GM18520 (cell line): ENCODE data around the gene CEACAM7.

ENCODE experiments used
- ATAC-seq: cut with Tn5 transposase; IDR thresholded peaks from one replicate; pipeline ENCODE4 v1.9.1; 2021; ENCODE audit not compliant: unreplicated experiment

The CEACAM7 gene

DNA sequence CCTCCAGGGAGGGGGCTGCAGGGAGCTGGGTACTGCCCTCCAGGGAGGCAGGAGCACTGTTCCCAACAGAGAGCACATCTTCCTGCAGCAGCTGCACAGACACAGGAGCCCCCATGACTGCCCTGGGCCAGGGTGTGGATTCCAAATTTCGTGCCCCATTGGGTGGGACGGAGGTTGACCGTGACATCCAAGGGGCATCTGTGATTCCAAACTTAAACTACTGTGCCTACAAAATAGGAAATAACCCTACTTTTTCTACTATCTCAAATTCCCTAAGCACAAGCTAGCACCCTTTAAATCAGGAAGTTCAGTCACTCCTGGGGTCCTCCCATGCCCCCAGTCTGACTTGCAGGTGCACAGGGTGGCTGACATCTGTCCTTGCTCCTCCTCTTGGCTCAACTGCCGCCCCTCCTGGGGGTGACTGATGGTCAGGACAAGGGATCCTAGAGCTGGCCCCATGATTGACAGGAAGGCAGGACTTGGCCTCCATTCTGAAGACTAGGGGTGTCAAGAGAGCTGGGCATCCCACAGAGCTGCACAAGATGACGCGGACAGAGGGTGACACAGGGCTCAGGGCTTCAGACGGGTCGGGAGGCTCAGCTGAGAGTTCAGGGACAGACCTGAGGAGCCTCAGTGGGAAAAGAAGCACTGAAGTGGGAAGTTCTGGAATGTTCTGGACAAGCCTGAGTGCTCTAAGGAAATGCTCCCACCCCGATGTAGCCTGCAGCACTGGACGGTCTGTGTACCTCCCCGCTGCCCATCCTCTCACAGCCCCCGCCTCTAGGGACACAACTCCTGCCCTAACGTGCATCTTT is 12.5 kb upstream of the CEACAM7 start:
- no peak for ATAC-seq

DNA sequence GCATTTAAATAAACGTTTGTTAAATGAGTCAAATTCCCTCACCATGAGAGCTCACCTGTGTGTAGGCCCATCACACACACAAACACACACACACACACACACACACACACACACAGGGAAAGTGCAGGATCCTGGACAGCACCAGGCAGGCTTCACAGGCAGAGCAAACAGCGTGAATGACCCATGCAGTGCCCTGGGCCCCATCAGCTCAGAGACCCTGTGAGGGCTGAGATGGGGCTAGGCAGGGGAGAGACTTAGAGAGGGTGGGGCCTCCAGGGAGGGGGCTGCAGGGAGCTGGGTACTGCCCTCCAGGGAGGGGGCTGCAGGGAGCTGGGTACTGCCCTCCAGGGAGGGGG is 11.9 kb upstream of the CEACAM7 start:
- no peak for ATAC-seq

DNA sequence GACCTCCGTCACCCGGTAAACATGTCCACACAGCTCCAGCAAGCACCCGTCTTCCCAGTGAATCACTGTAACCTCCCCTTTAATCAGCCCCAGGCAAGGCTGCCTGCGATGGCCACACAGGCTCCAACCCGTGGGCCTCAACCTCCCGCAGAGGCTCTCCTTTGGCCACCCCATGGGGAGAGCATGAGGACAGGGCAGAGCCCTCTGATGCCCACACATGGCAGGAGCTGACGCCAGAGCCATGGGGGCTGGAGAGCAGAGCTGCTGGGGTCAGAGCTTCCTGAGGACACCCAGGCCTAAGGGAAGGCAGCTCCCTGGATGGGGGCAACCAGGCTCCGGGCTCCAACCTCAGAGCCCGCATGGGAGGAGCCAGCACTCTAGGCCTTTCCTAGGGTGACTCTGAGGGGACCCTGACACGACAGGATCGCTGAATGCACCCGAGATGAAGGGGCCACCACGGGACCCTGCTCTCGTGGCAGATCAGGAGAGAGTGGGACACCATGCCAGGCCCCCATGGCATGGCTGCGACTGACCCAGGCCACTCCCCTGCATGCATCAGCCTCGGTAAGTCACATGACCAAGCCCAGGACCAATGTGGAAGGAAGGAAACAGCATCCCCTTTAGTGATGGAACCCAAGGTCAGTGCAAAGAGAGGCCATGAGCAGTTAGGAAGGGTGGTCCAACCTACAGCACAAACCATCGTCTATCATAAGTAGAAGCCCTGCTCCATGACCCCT is 11.3 kb upstream of the CEACAM7 start:
- ATAC-seq, result no peak

DNA sequence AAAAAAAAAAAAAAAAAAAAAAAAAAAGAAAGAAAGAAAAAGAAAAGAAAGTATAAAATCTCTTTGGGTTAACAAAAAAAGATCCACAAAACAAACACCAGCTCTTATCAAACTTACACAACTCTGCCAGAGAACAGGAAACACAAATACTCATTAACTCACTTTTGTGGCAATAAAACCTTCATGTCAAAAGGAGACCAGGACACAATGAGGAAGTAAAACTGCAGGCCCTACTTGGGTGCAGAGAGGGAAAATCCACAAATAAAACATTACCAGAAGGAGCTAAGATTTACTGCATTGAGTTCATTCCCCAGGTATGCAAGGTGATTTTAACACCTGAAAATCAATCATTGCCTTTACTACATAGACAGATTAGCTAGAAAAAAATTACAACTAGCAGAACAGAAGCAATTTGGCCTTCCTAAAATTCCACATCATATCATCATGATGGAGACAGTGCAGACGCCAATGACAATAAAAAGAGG is 10.7 kb upstream of the CEACAM7 start:
- no peak for ATAC-seq

DNA sequence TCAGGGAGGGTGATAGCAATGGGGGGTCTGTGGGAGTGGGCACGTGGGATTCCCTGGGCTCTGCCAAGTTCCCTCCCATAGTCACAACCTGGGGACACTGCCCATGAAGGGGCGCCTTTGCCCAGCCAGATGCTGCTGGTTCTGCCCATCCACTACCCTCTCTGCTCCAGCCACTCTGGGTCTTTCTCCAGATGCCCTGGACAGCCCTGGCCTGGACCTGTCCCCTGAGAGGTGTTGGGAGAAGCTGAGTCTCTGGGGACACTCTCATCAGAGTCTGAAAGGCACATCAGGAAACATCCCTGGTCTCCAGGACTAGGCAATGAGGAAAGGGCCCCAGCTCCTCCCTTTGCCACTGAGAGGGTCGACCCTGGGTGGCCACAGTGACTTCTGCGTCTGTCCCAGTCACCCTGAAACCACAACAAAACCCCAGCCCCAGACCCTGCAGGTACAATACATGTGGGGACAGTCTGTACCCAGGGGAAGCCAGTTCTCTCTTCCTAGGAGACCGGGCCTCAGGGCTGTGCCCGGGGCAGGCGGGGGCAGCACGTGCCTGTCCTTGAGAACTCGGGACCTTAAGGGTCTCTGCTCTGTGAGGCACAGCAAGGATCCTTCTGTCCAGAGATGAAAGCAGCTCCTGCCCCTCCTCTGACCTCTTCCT is 9.3 kb upstream of the CEACAM7 start:
- no peak for ATAC-seq

DNA sequence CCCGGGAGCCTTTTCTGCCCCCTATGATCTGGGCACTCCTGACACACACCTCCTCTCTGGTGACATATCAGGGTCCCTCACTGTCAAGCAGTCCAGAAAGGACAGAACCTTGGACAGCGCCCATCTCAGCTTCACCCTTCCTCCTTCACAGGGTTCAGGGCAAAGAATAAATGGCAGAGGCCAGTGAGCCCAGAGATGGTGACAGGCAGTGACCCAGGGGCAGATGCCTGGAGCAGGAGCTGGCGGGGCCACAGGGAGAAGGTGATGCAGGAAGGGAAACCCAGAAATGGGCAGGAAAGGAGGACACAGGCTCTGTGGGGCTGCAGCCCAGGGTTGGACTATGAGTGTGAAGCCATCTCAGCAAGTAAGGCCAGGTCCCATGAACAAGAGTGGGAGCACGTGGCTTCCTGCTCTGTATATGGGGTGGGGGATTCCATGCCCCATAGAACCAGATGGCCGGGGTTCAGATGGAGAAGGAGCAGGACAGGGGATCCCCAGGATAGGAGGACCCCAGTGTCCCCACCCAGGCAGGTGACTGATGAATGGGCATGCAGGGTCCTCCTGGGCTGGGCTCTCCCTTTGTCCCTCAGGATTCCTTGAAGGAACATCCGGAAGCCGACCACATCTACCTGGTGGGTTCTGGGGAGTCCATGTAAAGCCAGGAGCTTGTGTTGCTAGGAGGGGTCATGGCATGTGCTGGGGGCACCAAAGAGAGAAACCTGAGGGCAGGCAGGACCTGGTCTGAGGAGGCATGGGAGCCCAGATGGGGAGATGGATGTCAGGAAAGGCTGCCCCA is 8.5 kb upstream of the CEACAM7 start:
- no peak for ATAC-seq

DNA sequence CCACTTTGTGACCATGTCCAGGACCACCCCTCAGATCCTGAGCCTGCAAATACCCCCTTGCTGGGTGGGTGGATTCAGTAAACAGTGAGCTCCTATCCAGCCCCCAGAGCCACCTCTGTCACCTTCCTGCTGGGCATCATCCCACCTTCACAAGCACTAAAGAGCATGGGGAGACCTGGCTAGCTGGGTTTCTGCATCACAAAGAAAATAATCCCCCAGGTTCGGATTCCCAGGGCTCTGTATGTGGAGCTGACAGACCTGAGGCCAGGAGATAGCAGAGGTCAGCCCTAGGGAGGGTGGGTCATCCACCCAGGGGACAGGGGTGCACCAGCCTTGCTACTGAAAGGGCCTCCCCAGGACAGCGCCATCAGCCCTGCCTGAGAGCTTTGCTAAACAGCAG is 7.7 kb upstream of the CEACAM7 start:
- ATAC-seq, result no peak

DNA sequence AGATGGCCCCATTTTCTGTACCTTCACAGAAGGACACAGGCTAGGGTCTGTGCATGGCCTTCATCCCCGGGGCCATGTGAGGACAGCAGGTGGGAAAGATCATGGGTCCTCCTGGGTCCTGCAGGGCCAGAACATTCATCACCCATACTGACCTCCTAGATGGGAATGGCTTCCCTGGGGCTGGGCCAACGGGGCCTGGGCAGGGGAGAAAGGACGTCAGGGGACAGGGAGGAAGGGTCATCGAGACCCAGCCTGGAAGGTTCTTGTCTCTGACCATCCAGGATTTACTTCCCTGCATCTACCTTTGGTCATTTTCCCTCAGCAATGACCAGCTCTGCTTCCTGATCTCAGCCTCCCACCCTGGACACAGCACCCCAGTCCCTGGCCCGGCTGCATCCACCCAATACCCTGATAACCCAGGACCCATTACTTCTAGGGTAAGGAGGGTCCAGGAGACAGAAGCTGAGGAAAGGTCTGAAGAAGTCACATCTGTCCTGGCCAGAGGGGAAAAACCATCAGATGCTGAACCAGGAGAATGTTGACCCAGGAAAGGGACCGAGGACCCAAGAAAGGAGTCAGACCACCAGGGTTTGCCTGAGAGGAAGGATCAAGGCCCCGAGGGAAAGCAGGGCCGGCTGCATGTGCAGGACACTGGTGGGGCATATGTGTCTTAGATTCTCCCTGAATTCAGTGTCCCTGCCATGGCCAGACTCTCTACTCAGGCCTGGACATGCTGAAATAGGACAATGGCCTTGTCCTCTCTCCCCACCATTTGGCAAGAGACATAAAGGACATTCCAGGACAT is 7.0 kb upstream of the CEACAM7 start:
- no peak for ATAC-seq

DNA sequence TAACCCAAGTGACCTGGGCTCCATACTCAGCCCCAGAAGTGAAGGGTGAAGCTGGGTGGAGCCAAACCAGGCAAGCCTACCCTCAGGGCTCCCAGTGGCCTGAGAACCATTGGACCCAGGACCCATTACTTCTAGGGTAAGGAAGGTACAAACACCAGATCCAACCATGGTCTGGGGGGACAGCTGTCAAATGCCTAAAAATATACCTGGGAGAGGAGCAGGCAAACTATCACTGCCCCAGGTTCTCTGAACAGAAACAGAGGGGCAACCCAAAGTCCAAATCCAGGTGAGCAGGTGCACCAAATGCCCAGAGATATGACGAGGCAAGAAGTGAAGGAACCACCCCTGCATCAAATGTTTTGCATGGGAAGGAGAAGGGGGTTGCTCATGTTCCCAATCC is 6.1 kb upstream of the CEACAM7 start:
- no peak for ATAC-seq

DNA sequence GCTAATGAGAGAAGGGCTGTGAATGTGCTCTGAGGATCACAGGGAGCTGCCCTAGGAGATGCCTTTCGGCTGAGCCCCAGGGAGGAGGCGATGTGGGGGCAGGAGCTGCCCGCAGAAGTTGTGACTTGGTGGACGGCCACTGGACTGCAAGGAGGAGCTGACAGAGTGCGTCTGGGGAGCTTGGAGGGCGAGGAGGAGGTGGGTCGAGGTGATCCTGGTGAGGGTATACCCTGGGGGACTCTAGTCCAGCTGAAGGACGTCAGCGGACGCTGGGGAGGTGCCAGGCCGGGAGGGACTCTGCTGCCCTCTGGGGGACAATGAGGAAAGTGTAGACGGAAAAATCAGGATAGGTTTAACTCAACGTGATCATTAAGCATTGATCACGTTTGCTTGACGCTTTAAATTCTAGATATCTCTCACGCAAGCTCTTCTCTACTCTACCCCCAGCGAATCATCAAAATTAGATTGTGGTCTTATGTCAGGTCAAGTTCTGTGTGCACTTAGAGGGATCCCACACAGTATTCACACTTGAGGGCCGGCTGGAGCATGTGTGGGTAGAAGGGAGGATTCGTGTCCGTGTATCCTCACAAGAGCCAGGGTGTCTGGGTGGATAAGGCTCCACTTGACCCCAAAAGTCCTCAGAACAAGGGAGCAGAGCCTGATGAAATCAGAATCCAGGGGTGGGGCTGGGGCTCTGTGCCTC is 3.3 kb upstream of the CEACAM7 start:
- no peak for ATAC-seq

DNA sequence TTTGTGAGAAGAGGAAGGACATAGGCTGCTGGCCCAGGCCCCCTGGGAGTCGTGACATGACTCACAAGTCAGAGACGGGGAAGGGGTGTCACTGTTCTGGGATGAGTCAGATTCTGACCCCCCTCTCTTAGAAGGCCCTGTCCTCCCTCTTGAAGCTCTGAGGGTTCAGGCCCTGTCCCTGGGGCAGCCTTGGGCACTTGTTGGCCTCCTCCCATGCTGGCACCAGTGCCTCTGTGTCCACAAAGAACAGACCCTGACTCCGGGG is 2.7 kb upstream of the CEACAM7 start:
- no peak for ATAC-seq

DNA sequence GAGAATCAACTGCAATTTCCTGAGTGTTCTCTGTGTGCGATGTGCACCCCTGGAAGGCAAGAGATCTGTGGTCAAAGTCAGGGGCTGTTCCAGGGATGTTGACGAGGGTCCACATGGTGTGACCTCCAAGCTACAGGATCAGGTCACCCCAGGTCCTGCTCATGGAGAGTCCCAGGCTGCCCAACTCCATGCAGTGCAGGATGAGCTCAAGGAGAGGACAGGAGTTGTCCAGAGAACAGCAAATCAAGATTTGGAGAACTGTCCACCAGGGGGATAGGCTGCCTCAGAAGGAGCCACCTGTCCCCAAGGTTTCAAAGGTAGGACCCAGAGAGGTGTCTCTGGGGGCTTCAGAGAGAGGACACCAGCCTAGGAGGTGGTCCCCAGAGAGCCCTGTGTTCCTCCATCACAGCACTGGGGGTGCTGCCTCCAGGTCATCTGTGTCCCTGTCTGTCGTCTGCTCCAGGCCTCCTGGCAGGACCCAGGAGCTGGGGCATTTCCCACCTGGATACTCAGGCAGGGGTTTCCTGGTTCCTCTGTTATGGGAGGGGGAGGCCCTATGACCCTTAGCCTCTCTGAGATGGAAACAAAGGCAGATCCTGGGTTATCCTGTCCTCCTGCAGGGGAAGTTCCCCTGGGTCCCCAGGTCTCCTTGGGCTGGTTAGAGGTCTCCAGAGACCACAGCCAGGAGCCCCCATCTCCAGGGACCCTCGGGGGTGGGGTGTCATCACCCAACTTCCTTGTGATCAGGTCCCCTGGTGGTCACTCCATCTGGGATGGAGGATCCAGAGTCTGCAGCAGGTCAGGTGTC is 2.1 kb upstream of the CEACAM7 start:
- ATAC-seq, result no peak

DNA sequence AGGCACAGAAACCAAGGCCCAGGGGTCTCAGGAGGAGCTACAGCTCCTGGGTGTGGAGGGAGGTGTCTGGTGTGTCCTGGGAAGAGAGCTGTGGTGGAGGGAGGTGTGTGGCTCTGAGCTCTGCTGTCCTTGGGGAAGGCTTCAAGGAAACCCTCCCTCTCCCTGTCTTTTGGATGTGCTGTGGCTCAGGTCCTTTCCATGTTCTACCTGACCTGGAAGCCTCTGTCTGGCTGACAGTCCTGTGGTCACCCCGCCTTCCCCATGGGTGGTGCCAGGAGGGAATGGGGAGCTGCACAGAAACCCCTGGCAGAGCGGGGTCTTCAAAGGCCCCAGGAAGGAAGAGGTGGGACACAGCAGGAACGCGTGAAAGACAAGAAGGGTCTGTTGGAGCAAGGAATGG is 617 bp upstream of the CEACAM7 start:
- ATAC-seq, result no peak

DNA sequence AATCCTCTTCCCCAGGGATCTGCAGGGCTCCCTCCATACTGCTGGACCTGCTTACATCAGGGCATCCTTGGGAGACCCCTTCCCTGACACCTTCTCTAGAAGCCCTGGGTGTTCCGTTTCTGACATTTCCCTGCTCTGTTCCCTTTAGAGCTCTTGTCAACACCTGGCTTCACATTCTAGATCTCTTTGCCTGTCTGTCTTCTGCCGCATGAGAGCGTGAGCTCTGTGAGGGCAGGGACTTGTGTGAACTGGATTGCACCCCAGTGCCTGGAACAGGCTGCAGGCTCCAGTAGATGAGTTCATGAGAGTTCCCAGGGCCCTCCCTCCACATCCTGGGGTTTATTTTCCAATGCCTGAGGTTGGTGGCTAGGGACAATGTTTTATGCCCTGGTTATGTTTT is 651 bp downstream of the CEACAM7 start:
- ATAC-seq, result no peak

DNA sequence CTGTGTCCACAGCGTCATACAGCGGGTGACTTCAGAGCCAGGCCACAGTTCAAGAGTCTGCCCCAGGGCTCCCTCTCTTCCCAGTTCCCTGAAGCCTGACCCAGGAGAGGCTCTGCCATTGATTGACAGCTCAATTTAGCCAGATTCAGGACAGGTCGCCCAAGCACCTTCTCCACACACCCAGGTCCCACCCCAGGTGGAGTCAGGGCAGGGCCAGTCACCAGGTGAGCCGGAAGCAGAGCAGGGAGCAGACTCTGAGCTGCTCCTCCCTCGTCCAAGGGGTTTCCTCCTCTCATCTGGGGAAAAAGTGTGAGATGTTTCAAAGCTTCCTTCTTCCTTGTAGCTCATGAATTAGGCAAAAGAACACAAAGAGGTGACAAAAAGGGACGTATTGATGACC is 5.6 kb downstream of the CEACAM7 start:
- no peak for ATAC-seq

DNA sequence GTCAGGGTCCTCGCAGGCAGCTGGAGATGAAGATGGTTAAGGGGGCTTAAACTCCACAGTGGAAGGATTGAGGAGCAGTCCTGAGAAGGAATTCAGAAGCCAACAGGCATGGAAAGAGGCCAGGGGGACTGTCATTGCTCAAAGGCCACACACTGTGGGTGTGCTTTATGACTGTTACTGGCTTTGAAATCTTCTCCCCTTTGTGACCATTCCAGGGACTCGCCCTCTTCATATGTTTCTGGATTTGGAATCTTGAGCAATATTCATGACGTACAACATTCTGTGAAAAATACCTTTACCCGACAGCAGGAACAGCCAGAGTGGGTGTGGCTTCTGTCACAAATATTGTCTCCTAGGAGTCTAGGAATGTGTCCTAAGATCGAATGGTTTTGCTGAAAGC is 16.6 kb downstream of the CEACAM7 start:
- ATAC-seq, result no peak

DNA sequence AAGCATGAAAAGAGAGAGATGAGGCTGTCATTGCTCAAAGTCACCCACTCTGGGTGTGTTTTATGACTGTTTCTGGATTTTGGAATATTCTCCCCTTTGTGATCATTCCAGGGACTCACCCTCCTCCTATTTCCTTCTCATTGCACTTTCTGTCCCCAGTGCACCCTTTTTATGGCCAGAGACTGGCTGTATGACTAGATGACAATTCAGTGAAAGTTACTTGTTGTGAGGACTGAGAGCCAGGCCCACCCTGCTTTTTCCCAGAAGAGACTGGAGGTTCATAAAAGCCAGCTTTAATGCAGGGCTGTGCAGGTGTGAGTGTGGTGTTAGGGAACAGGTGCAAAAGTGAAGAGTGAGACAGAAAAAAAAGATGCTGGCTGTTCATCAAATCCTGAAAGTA is 17.3 kb downstream of the CEACAM7 start:
- ATAC-seq, result no peak

DNA sequence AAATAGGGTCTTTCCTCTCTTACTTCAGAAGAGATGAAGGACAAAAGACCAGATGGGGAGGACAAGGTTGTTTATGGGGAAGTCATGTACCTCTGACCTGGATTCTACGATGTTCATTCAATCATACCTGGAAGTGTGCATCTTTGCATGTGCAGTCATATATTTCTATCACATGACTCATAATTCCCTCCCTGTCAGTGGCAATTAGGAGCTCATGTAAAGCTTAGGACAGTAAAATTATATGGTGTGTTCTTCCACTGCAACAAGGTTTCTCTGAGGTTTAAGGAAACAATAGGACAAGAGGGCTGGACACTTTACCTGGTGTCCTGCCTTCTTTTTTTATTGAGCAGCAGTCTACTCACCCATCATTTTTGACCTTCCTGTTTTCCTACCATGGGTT is 19.8 kb downstream of the CEACAM7 start:
- ATAC-seq, result no peak

DNA sequence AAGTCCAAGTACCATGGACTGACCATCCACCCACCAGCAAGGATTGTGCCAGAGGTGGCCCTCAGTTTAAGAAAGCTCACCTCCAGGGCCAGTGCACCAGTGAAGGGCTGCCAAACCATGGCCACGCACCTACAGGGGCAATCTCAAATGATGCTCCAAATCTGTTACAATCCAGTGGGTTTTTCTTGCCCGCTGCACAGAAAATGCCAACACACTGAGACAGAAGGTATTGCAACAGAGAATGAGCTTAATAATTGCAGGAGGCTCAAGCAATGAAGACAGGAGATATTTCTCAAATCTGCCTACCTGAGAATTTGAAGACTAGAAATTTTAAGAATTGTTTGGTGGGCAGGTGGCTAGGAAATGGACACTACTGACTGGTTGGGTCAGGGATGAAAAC is 22.0 kb downstream of the CEACAM7 start:
- ATAC-seq, result no peak
